OCI-LY3 (cell line): Measurements from ENCODE around the gene TMEM121B.

ENCODE experiments used
- H2AFZ ChIP-seq: fragments of 200-600, 300-600 bp; shearing (Covaris generic); 2 replicates; pipeline ENCODE4 v1.6.0; 2014; ENCODE audit warnings: antibody characterized with exemption, low read depth, low read length
- H3K27ac ChIP-seq: fragments of 200-600, 300-600 bp; sonication (generic); 2 replicates; pipeline ENCODE4 v1.5.1; 2014; ENCODE audit warnings: mild to moderate bottlenecking, low read length, moderate library complexity, mixed read lengths
- H3K27me3 ChIP-seq: fragments of 200-600, 300-600 bp; sonication (generic); 2 replicates; pipeline ENCODE4 v1.6.1; 2014; ENCODE audit warnings: low read depth, low read length, mixed read lengths
- H3K36me3 ChIP-seq: fragments of 200-600, 300-600 bp; sonication (generic); replicated peaks from 2 replicates; pipeline ENCODE3; 2014; ENCODE audit warnings: low read depth, low read length, mixed read lengths
- H3K4me1 ChIP-seq: fragments of 300-600, 200-600 bp; sonication (generic); 2 replicates; pipeline ENCODE4 v1.6.1; 2014; ENCODE audit warnings: low read length, mixed read lengths
- H3K4me2 ChIP-seq: fragments of 200-600, 300-600 bp; sonication (generic); 2 replicates; pipeline ENCODE4 v1.6.1; 2014; ENCODE audit warnings: low read length, mixed read lengths
- H3K4me3 ChIP-seq: fragments of 300-600, 200-600 bp; sonication (generic); 2 replicates; pipeline ENCODE4 v1.5.1; 2014; ENCODE audit warnings: antibody characterized with exemption, mild to moderate bottlenecking, low read length, moderate library complexity
- H3K79me2 ChIP-seq: fragments of 300-600, 200-600 bp; shearing (Covaris generic); 2 replicates; pipeline ENCODE4 v1.6.1; 2014; ENCODE audit warnings: mild to moderate bottlenecking, low read length, mixed read lengths
- H3K9ac ChIP-seq: fragments of 300-600, 200-600 bp; shearing (Covaris generic); 2 replicates; pipeline ENCODE4 v1.6.0; 2014; ENCODE audit warnings: mild to moderate bottlenecking, low read length, moderate library complexity
- H3K9me3 ChIP-seq: fragments of 200-600, 300-600 bp; shearing (Covaris generic); 2 replicates; pipeline ENCODE4 v1.6.1; 2014; ENCODE audit warnings: low read length, mixed read lengths; ENCODE audit not compliant: insufficient read depth
- H4K20me1 ChIP-seq: fragments of 200-600, 300-600 bp; sonication (generic); 2 replicates; pipeline ENCODE4 v1.6.1; 2016; ENCODE audit warnings: low read length, mixed read lengths; ENCODE audit not compliant: insufficient read depth
- EZH2phosphoT487 ChIP-seq: fragments of 200-600 bp; shearing (Covaris generic); IDR thresholded peaks from 2 replicates; pipeline ENCODE4 v1.6.1; 2018; ENCODE audit warnings: antibody characterized with exemption, mixed run types, low read depth
- TF ChIP-seq, protein P1 (sequence below): fragments of 200-600, 300-600 bp; sonication (generic); IDR thresholded peaks from 2 replicates; pipeline ENCODE4 v1.5.1; 2014; ENCODE audit warnings: antibody characterized with exemption, low read length, low read depth

Gene TMEM121B

DNA sequence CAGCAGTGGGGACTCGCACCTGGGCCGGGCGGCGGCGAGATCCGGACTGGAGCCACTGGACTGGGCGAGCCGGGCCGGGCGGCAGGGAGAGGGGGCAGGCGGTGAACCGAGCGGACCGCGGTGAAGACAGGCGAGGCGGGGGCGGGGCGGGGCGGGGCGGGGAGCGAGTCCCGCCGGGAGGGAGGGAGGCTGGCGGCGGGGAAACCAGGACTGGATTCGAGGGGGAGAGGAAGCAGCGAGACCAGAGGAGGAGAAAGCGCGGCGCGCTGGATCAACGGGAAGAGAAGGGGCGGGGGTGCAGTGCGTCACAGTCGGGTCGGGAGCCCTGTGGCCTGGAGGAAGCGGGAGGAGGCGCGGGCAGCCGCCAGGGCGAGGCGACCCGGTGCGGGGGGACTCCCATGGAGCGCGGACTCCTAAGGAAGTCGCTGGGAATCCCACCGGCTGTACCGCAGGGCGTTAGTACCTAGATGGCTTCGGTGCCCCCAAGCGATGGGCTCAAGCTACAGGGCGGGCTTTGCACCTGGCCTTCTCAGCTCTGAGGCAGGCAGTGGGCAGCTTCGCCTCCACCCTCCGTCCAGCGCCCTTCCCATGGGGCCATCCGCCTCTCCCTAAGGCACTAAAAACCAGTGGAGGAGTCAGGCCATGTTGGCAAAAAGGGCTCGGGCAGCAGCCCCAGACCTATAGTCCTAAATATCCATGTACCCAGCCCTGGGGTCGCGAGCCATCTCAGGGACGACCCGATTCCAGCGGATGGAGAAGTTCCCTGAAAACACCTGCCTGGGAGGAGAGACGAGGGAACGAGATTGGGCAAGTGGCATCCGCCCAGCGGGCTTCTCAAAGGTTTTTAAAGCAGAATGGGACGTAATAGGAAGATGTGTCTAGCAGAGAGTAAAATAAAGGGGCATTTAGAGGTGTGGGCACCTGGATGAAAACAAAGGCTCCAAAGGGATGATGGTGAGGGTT lies at the start of gene TMEM121B:
Gene TMEM121B, minus strand, starts transcription at position 128 of the 963 bp plus-strand sequence. CDS start 233 bp downstream, outside the sequence.
- Histone ChIP-seq H3K36me3 (no peaks in the 10 kb centered on the region), H3K4me3 (no peak within 1 kb of the TSS), H3K27me3 (no peaks in the 10 kb centered on the region), H3K79me2 (no peaks in the 10 kb centered on the region), H3K9ac (no peak within 1 kb of the TSS), H3K4me1 (peaks cover 20% of the 10 kb centered on the region), H2AFZ (no peak within 1 kb of the TSS), H3K27ac (no peak within 1 kb of the TSS), H4K20me1 (no peaks in the 10 kb centered on the region), H3K4me2 (no peak within 1 kb of the TSS), H3K9me3 (no peaks in the 10 kb centered on the region)
- TF ChIP-seq EZH2phosphoT487: no peak
- TF ChIP-seq, protein P1, sequence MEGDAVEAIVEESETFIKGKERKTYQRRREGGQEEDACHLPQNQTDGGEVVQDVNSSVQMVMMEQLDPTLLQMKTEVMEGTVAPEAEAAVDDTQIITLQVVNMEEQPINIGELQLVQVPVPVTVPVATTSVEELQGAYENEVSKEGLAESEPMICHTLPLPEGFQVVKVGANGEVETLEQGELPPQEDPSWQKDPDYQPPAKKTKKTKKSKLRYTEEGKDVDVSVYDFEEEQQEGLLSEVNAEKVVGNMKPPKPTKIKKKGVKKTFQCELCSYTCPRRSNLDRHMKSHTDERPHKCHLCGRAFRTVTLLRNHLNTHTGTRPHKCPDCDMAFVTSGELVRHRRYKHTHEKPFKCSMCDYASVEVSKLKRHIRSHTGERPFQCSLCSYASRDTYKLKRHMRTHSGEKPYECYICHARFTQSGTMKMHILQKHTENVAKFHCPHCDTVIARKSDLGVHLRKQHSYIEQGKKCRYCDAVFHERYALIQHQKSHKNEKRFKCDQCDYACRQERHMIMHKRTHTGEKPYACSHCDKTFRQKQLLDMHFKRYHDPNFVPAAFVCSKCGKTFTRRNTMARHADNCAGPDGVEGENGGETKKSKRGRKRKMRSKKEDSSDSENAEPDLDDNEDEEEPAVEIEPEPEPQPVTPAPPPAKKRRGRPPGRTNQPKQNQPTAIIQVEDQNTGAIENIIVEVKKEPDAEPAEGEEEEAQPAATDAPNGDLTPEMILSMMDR: no peak

DNA sequence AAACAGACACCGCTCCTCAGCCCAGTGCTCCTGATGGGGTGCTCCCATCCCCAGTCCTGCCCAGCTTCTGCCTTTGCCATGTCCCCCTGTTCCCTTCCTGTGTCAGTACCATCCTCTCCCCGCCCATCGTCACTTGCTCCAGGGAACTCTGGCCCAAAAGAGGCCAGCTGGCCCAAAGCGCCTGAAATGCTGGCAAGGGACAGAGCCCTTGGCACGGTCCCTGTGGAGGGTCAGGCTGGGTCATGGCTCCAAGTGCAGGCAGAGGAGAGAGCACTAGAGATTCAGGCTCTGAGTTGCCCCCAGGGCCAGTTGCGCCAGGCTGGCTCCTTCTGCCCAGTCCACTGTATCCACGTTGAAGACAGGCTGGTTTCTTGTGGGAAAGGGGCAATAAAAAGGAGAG lies 46.3 kb upstream of the TMEM121B start:
- TF ChIP-seq EZH2phosphoT487: no peak
- TF ChIP-seq, protein P1: no peak
- Histone ChIP-seq H3K79me2 (no peaks in the 10 kb centered on the region), H3K4me2 (no peak overlapping the region), H3K27ac (no peak overlapping the region), H3K4me1 (peaks cover 6% of the 10 kb centered on the region; the same call in 1 of the 2 replicates), H3K4me3 (no peak overlapping the region), H4K20me1 (no peaks in the 10 kb centered on the region), H2AFZ (no peak overlapping the region), H3K9me3 (no peaks in the 10 kb centered on the region), H3K9ac (no peak overlapping the region), H3K36me3 (no peaks in the 10 kb centered on the region), H3K27me3 (peaks cover 23% of the 10 kb centered on the region; the same call in 1 of the 2 replicates)

GRCh38 chr22:17164392-17165024 lies 43.3 kb upstream of the TMEM121B start:
- Histone ChIP-seq H3K9me3 (no peaks in the 10 kb centered on the region), H3K36me3 (no peaks in the 10 kb centered on the region), H4K20me1 (no peaks in the 10 kb centered on the region), H3K27me3 (peaks cover 23% of the 10 kb centered on the region; the same call in 1 of the 2 replicates), H2AFZ (no peak overlapping the region), H3K79me2 (no peaks in the 10 kb centered on the region), H3K4me2 (no peak overlapping the region), H3K27ac (no peak overlapping the region), H3K4me3 (no peak overlapping the region), H3K9ac (no peak overlapping the region), H3K4me1 (peaks cover 5% of the 10 kb centered on the region; the same call in 1 of the 2 replicates)
- TF ChIP-seq, protein P1: peak; percentile 39
- no peak for TF ChIP-seq EZH2phosphoT487

- no peak overlapping the region for H3K4me3 ChIP-seq
- peaks cover 12% of the 10 kb centered on the region for H3K4me1 ChIP-seq
- no peak overlapping the region for H3K27ac ChIP-seq
- no peak for TF ChIP-seq EZH2phosphoT487
- TF ChIP-seq, protein P1: no peak
- H3K36me3 ChIP-seq: peaks cover 2% of the 10 kb centered on the region
- peaks cover 2% of the 10 kb centered on the region for H4K20me1 ChIP-seq
- peaks cover 13% of the 10 kb centered on the region for H3K79me2 ChIP-seq
- no peak overlapping the region for H2AFZ ChIP-seq
- no peaks in the 10 kb centered on the region for H3K9me3 ChIP-seq
- no peak overlapping the region for H3K9ac ChIP-seq
- H3K4me2 ChIP-seq: no peak overlapping the region
- H3K27me3 ChIP-seq: peaks cover 10% of the 10 kb centered on the region; the same call in 1 of the 2 replicates
Measured at GRCh38 chr22:17162731-17163130, 41.6 kb upstream of the TMEM121B start.
